ENCODE measurements around the gene CATSPER1.

- peak; percentile 12; the same call in 1 of the 2 replicates for TF ChIP-seq CTCF (IDR thresholded peaks at IDR 0.05; ENCODE audit: low read length)
- TF ChIP-seq EZH2phosphoT487 (IDR thresholded peaks at IDR 0.05; ENCODE audit: low read length), result no peak
Measured at GRCh38 chr11:66002648-66003225, 23.5 kb downstream of the CATSPER1 start.
